HG03103 (cell line): ENCODE measurements around the gene PXN.
"Not testable (repeated sequence)": the region's sequence is repeated elsewhere in the genome, so short reads cannot be mapped to it uniquely, and the experiment has no call there.

ENCODE experiments used
- ATAC-seq: cut with Tn5 transposase; IDR thresholded peaks from one replicate; pipeline ENCODE4 v1.9.1; 2021; ENCODE audit warnings: low read depth; ENCODE audit not compliant: unreplicated experiment

PXN gene

GRCh38 chr12:120212301-120212700 is 53.2 kb downstream of the PXN start:
- ATAC-seq = no peak

GRCh38 chr12:120211904-120212283 is 53.6 kb downstream of the PXN start:
- ATAC-seq = no peak

DNA sequence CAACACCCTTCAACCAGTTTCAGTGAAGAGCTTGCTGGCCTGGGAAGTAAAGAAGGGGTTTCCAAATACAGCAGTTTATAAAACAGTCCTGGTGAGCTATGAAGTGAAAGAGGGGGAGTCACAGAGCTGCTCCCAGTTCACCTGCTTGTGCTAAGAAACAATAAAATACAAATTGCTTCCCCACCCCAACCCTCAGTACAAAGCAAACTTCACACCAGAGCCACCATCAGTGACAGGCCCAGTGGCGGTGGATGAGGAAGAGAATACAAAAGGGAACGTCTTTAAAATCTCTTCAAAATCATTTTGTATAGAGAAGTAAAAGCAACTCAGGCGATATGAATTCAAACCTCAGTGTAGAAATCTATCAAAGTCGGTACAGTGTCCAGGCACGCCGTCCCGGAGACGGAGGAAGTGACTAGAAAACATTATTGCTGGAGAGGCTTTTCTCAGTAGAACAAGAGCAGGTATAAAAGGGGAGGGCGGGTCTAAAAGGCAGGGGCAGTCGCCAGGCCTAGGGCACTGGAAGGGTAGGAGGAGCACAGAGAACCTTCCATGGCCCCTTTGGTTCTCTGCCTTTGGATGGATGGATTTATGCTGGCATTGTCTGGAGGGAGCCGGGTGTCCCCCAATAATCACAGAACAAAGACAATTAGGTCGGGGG is 54.2 kb downstream of the PXN start:
- ATAC-seq = no peak

GRCh38 chr12:120209851-120210250 is 55.7 kb downstream of the PXN start:
- ATAC-seq = no peak

DNA sequence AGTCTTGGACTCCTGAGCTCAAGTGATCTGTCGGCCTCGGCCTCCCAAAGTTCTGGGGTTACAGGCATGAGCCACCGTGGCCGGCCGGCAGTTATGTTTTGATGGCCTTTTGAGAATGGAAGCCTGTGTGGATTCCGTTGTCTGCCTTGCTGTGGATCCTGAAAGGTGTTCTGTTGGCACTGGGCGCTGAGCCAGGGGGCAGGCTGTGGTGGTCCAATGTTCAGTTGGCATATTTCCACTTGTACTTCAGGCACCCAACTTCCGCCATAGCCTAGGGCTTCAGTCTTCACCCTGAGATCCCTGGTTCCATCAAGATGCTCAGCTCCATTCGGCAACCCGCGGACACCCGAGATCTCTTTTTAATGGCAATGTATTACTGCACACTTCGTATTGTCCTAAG is 58.3 kb downstream of the PXN start:
- ATAC-seq = no peak

DNA sequence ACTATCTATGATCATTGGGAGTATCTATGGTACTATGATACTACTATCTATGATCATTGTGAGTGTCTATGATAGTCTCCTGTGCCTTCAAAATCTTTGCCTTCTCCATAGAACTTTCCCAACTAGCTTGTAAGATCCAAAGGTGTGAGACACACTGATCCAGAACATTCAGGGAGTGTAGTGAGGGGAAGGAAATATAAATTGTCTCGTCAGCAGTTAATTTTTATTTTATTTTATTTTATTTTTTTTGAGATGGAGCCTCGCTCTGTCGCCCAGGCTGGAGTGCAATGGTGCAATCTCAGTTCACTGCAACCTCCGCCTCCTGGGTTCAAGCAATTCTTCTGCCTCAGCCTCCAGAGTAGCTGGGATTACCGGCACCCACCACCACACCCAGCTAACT is 58.7 kb downstream of the PXN start:
- not testable (repeated sequence) for ATAC-seq

GRCh38 chr12:120206228-120206627 is 59.3 kb downstream of the PXN start:
- ATAC-seq = no peak

- ATAC-seq = no peak
These were observed 61.4 kb downstream of the PXN start for GRCh38 chr12:120204171-120204570.

DNA sequence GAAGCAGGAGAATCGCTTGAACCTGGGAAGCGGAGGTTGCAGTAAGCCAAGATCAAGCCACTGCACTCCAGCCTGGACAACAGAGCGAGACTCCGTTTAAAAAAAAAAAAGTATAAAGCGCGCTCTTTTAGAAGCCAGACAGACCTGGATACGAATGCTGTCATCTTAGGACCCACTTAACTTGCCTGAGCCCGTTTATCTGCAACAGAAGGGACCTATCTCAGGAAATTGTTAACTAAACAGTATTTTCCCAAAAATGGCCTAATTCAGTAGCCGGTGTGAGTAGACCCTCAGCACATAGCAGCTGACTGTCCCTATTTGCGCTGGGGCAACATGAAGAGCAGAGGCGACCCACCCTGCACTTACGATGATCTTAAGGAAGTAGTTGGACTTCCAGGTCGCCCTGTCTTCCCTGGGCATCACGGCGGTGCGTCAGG is 65.1 kb downstream of the PXN start:
- no peak for ATAC-seq

GRCh38 chr12:120199595-120200306 is 65.8 kb downstream of the PXN start:
- ATAC-seq = no peak

- no peak for ATAC-seq
These were observed 66.5 kb downstream of the PXN start for GRCh38 chr12:120199025-120199424.

GRCh38 chr12:120197542-120197887 is 68.0 kb downstream of the PXN start:
- ATAC-seq = no peak

GRCh38 chr12:120196817-120197541 is 68.6 kb downstream of the PXN start:
- not testable (repeated sequence) for ATAC-seq

GRCh38 chr12:120196363-120196762 is 69.2 kb downstream of the PXN start:
- no peak for ATAC-seq

GRCh38 chr12:120194534-120195395 is 70.8 kb downstream of the PXN start, which contains the start of gene GCN1:
GCN1 (minus strand) TSS chr12:120194715; CDS start chr12:120194697, 18 bp downstream.
- ATAC-seq = peak; percentile 61

DNA sequence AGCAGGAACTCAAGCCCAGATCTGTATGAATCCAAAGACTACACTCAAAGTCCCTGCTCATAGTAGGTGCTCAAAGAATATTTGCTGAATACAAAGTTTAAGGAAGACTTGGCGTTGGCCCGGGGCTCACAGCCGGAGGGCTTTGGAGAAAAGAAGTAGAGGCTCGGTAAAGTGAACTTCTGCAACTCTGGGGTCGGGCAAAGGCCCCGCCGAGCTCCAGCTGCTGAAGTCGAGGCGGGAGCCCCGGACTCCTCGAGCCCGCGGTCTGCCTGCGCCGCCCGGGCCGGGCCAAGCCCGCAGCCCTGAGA is 71.3 kb downstream of the PXN start:
- ATAC-seq = peak; percentile 14

GRCh38 chr12:120193286-120193685 is 72.2 kb downstream of the PXN start:
- not testable (repeated sequence) for ATAC-seq

DNA sequence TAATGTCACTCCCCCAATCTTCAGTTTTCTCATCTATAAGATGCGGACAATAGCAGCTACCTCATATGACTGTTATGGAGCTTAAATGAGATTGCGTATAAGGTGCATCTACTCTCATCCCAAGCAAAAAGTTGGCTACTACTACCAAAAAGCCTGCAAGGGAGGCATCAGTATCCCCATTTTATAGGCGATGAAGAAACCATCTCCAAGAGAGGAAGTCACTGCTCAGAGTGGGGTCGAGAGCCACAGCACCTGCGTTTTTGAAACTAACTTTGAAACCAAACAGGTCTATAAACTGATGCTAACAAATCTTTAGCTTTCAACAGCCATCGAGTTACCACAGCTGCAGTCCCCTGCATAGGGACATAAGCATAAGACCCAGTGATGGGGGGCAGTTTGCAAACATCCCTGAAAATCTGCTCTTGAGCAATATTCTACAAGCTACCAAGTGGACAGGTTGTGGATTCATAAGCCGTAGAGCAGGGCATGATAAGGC is 74.5 kb downstream of the PXN start:
- no peak for ATAC-seq

DNA sequence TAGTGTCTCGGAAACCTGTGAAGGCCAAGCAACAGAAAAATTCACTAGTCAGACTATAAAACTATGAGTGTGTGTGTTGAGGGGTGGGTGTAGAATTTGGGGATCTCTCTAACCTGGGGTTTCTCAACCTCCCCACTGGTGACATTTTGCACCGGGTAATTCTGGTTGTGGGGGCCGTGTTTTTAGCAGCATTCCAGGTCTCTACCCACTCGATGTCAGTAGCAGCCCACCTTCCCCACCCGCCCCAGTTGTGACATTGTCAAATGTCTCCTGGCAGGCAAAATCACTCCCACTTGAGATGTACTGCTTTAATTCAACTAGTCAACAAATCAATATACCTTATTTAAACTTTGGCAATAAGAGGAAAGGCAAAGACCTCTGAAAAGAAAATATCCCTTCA is 75.1 kb downstream of the PXN start:
- no peak for ATAC-seq

DNA sequence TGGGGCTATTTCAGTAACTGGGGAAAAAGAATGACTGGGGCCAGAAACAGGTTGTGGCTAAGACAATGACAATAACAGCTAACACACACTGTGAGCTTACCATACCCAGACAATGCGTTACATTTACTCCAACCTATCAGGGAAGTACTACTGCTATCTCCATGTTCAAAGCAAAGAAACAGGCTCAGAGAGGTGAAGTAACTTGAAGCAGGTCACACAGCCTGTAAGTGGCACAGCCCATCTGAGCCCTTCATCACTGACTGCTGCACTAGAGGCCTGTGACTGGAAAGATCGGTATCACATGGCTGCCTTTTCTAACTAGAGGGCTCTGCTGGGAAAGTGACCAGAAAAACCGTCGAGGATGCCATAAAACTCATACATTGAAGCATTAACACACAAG is 78.9 kb downstream of the PXN start:
- no peak for ATAC-seq

- ATAC-seq = no peak
These were observed 82.3 kb downstream of the PXN start for GRCh38 chr12:120183211-120183631.
